ENCODE measurements around the gene UQCC3.
"Not testable (repeated sequence)": the region's sequence is repeated elsewhere in the genome, so short reads cannot be mapped to it uniquely, and the experiment has no call there.

Gene UQCC3

DNA sequence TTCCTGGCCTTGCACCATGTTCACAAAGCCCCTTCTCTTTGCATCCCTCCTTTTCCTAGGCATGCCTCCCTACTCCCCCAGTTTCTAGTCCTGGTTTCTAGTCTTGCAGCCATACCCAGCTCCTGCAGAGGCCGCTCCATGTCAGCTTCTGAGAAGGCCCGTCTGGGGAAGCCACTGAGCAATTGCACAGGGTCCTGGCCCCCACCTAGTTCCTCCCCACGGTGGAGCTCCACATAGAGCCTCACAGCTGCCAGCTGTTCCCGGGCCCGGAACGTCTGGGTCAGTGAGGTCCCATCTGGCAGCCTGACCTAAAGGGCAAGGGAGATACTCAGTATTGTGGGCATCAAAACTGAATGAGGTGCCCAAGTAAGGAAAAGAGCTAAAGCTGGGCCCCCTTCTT is 5.2 kb downstream of the UQCC3 start:
- Mint-ChIP-seq H3K27me3 (ENCODE audit: low read depth) (no peaks in the 10 kb centered on the region), H3K27ac (no peak overlapping the region), H3K4me3 (peak overlapping the region; percentile 67), H3K4me1 (ENCODE audit: low read depth) (peaks cover 44% of the 10 kb centered on the region), H3K9me3 (no peaks in the 10 kb centered on the region), H3K36me3 (ENCODE audit: low read depth) (peaks cover 39% of the 10 kb centered on the region)
- no peak for DNase-seq (ENCODE audit: low spot score)

DNA sequence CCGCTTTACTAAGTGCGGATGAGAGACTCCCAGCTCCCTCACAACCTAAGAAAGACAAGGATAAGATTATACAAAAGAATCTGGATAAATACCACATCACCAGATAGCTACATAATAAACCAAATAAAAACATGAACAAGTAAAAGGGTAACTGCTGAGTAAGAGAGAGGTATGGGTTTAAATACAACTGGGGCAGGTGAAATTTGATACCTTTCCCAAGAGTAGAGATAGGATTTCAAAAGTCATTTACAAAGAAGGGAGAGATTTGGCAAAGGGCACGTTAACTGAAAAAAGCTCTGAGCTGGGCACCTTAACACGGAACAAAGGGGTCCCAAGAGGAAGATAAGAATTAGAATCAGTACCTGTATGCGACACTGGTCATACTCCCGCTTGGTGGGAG is 5.7 kb downstream of the UQCC3 start:
- Mint-ChIP-seq H3K36me3 (ENCODE audit: low read depth) (peaks cover 36% of the 10 kb centered on the region), H3K9me3 (no peaks in the 10 kb centered on the region), H3K4me3 (peak overlapping the region; percentile 67), H3K27ac (peak overlapping the region; percentile 51), H3K27me3 (ENCODE audit: low read depth) (no peaks in the 10 kb centered on the region), H3K4me1 (ENCODE audit: low read depth) (peaks cover 44% of the 10 kb centered on the region)
- DNase-seq (ENCODE audit: low spot score) = no peak

GRCh38 chr11:62677714-62678113 is 6.2 kb downstream of the UQCC3 start:
- Mint-ChIP-seq H3K4me3 (peak overlapping the region; percentile 93), H3K36me3 (ENCODE audit: low read depth) (peaks cover 31% of the 10 kb centered on the region), H3K27ac (peak overlapping the region; percentile 92), H3K4me1 (ENCODE audit: low read depth) (peaks cover 41% of the 10 kb centered on the region), H3K27me3 (ENCODE audit: low read depth) (no peaks in the 10 kb centered on the region), H3K9me3 (no peaks in the 10 kb centered on the region)
- DNase-seq (ENCODE audit: low spot score) = no peak

- no peak for DNase-seq (ENCODE audit: low spot score)
- Mint-ChIP-seq H3K27me3 (ENCODE audit: low read depth) (no peaks in the 10 kb centered on the region), H3K27ac (peak overlapping the region; percentile 92), H3K36me3 (ENCODE audit: low read depth) (peaks cover 30% of the 10 kb centered on the region), H3K9me3 (no peaks in the 10 kb centered on the region), H3K4me1 (ENCODE audit: low read depth) (peaks cover 36% of the 10 kb centered on the region), H3K4me3 (peak overlapping the region; percentile 93)
These were observed 6.9 kb downstream of the UQCC3 start for GRCh38 chr11:62678433-62678769.

GRCh38 chr11:62678770-62679696 is 7.6 kb downstream of the UQCC3 start, which contains the start of gene UBXN1:
TSS of gene UBXN1 (minus strand) at chr11:62679073. CDS start at chr11:62678923, 150 bp downstream.
- Mint-ChIP-seq H3K27me3 (ENCODE audit: low read depth) (no peaks in the 10 kb centered on the region), H3K4me1 (ENCODE audit: low read depth) (peaks cover 34% of the 10 kb centered on the region)
- peak; percentile 86 for DNase-seq (ENCODE audit: low spot score)

DNA sequence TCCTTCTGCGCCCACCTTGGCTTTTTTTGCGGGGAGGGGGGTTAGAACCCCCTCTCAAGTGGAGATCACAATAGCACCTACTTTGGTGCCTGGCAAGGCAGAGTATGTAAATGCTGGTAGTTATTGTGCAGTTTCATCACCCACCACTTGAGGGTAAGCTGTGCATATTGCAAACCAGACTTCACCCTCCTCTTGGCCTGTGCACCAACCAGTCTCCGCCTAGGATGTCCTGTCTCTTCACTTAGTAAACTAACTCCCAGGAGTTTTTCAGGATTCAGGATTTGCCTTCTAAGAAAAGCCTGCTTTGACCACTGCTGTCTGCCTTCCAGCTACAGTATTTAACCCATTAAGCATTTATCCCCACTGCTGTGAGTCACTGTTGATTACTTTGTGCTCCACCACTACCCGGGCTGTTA is 9.4 kb downstream of the UQCC3 start:
- H3K36me3 Mint-ChIP-seq (ENCODE audit: low read depth) = peaks cover 20% of the 10 kb centered on the region
- H3K9me3 Mint-ChIP-seq = no peaks in the 10 kb centered on the region
- H3K4me3 Mint-ChIP-seq = peak overlapping the region; percentile 64
- H3K27me3 Mint-ChIP-seq (ENCODE audit: low read depth) = no peaks in the 10 kb centered on the region
- peak; percentile 32 for DNase-seq (ENCODE audit: low spot score)
- peak overlapping the region; percentile 80 for H3K27ac Mint-ChIP-seq
- H3K4me1 Mint-ChIP-seq (ENCODE audit: low read depth) = peaks cover 30% of the 10 kb centered on the region

More at GRCh38 chr11:62678770-62679696, 7.6 kb downstream of the UQCC3 start, which contains the start of gene UBXN1:
- no peaks in the 10 kb centered on the region for H3K9me3 Mint-ChIP-seq
- H3K36me3 Mint-ChIP-seq (ENCODE audit: low read depth) = peaks cover 27% of the 10 kb centered on the region
- peak within 1 kb of the TSS; percentile 92 for H3K27ac Mint-ChIP-seq
- peak within 1 kb of the TSS; percentile 93 for H3K4me3 Mint-ChIP-seq

GRCh38 chr11:62682518-62682917 is 11.0 kb downstream of the UQCC3 start:
- DNase-seq (ENCODE audit: low spot score) = no peak
- Mint-ChIP-seq H3K27me3 (ENCODE audit: low read depth) (peaks cover 5% of the 10 kb centered on the region), H3K36me3 (ENCODE audit: low read depth) (peaks cover 8% of the 10 kb centered on the region), H3K9me3 (no peaks in the 10 kb centered on the region), H3K4me3 (no peak overlapping the region), H3K27ac (no peak overlapping the region), H3K4me1 (ENCODE audit: low read depth) (peaks cover 18% of the 10 kb centered on the region)

DNA sequence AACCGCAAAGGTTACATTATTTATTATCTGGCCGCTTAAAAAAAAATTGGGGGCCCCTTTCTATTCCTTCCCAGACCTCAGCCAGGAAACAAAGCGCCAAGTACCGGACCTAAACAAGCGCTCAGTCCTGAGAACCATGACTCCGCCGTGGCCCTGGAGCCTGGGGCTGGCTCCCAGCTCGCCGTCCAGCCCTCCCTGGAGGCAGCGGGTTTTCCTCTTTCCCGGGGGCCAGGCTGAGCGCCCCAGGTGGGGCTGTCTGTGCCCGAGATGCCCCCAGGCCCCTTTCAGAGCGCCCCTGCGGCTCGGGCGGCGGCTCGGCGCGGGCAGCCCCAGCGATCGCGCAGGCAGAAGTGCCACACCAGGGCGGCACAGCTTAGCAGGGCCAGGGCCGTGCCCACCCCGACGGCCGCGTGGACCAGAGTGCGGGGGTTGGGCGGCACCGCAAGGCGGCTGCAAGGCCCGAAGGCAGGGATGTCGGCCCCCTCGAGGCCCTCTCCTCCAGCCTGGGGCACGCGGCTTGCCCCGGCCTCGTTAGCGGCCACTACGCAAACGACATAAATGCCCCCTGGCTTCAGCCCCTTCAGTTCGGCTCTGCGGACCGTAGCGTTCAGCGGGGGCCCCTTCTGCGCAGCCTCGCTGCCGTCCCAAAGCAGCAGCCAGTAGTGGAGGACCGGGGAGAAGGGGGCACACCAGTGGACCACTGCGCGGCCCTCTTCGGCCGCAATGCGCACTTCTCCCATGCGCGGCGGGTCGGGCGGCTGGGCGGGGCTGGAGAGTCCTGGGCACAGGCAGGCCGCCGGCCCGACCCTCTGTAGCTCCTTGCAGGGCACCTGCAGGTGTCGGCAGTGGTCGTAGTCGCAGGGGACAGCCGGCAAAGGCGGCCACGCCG is 16.3 kb downstream of the UQCC3 start:
- Mint-ChIP-seq H3K4me1 (ENCODE audit: low read depth) (no peaks in the 10 kb centered on the region), H3K4me3 (no peak overlapping the region), H3K36me3 (ENCODE audit: low read depth) (peaks cover 14% of the 10 kb centered on the region), H3K27me3 (ENCODE audit: low read depth) (peaks cover 9% of the 10 kb centered on the region), H3K9me3 (no peaks in the 10 kb centered on the region), H3K27ac (no peak overlapping the region)
- no peak for DNase-seq (ENCODE audit: low spot score)

DNA sequence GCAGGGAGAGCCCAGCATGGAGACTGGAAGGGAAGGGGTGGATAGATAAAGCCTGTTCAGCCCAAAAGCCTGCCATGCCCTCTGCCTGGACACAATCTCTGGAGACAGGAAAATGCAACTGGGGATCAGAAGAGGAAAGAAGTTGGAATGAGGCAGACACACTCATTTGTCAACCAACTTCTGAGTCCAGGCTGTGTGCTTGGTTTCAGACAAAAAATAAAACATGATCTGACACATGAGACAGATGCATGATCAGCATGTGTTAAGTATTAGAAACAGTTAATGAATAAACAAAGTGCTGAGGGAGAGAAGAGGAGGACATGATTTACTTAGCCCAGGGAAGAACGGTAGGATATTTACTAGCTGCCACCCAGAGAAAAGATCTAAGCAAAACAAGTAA is 17.0 kb downstream of the UQCC3 start:
- Mint-ChIP-seq H3K27ac (no peak overlapping the region), H3K36me3 (ENCODE audit: low read depth) (peaks cover 17% of the 10 kb centered on the region), H3K9me3 (no peaks in the 10 kb centered on the region), H3K4me3 (no peak overlapping the region), H3K4me1 (ENCODE audit: low read depth) (no peaks in the 10 kb centered on the region), H3K27me3 (ENCODE audit: low read depth) (peaks cover 9% of the 10 kb centered on the region)
- DNase-seq (ENCODE audit: low spot score) = no peak

DNA sequence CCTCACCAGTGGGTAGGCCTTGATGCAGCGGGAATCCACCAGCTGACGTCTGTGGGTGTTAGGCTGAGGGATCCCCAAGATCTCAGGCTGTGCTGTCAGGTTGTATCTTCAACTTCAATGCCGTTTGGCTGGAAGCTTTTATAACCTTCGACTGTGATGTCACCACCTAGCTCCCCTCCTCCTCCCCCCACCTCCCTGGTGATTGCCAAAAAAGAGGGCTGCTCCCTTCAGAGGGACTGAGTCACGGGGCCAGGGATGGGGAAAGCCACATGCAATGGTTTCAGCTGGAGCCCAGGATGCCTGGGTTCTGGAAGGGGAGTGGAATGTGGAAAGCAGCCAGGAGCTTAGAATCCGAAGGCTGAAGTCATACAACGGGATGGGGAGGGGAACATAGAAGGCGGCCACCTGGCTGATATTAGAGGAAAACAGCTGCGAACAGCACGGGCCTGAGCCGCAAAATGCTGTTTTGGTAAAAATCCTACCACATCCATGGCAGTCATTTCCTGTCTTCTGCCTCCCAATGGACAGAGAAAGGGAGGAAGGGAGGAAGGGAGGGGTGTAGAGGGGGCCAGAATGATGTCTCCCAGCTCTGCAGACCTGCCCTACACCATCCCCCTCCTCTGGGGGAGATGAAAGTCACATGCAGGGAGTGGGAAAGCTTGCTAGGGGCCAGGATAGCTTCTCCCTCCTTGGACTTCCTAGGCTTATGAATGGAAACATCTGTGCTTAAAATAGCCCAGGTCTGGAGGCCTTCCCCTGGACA is 18.1 kb downstream of the UQCC3 start, which contains the start of gene LRRN4CL:
LRRN4CL (minus strand) TSS at position 110 of the 763 bp plus-strand sequence. CDS start 1,022 bp downstream, outside the sequence.
- Mint-ChIP-seq H3K4me3 (no peak within 1 kb of the TSS), H3K9me3 (no peaks in the 10 kb centered on the region), H3K27me3 (ENCODE audit: low read depth) (peaks cover 9% of the 10 kb centered on the region), H3K36me3 (ENCODE audit: low read depth) (peaks cover 17% of the 10 kb centered on the region), H3K27ac (no peak within 1 kb of the TSS), H3K4me1 (ENCODE audit: low read depth) (peaks cover under 1% of the 10 kb centered on the region)
- no peak for DNase-seq (ENCODE audit: low spot score)

- peaks cover 16% of the 10 kb centered on the region for H3K36me3 Mint-ChIP-seq (ENCODE audit: low read depth)
- H3K27ac Mint-ChIP-seq; H3K4me1 Mint-ChIP-seq (ENCODE audit: low read depth); H3K9me3 Mint-ChIP-seq; H3K4me3 Mint-ChIP-seq; DNase-seq (ENCODE audit: low spot score); H3K27me3 Mint-ChIP-seq (ENCODE audit: low read depth): not testable (repeated sequence)
These were observed 22.2 kb downstream of the UQCC3 start for GRCh38 chr11:62693624-62694023.

DNA sequence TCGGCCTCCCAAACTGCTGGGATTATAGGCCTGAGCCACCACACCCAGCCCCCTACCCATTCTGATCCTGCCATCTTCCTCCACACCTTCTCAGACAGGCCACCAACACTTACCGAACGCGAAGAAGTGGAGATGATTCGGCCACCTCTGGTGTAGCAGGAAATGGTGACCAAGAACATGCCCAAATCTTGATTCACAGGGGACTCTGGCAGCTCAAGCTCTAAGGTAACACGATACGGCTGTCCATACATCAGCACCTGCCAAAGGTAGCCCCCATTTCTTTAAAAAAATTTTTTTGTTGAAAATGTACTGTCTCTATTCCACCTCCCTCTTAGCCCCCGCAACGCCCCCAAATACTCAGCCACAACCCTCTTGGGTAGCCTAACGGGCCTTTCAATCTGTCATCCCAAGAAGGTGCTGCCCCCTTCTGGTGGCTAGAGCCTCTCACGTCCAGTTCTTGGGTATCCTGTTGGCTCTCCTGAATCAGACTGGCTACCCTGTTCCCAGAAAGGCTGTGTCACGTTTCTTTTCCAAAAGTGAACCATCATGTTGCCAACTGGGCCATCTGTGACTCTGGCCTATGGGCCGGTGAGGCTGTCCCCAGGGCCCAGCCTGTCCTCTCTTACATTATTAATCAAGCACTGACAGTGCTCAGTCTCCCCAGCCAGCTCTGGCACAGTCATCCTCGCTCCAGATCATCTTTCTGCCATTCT is 23.1 kb downstream of the UQCC3 start:
- no peak overlapping the region for H3K4me3 Mint-ChIP-seq
- peaks cover 15% of the 10 kb centered on the region for H3K36me3 Mint-ChIP-seq (ENCODE audit: low read depth)
- peak overlapping the region; percentile 36 for H3K27ac Mint-ChIP-seq
- DNase-seq (ENCODE audit: low spot score) = peak; percentile 60
- no peaks in the 10 kb centered on the region for H3K27me3 Mint-ChIP-seq (ENCODE audit: low read depth)
- no peaks in the 10 kb centered on the region for H3K9me3 Mint-ChIP-seq
- H3K4me1 Mint-ChIP-seq (ENCODE audit: low read depth) = peaks cover 5% of the 10 kb centered on the region

DNA sequence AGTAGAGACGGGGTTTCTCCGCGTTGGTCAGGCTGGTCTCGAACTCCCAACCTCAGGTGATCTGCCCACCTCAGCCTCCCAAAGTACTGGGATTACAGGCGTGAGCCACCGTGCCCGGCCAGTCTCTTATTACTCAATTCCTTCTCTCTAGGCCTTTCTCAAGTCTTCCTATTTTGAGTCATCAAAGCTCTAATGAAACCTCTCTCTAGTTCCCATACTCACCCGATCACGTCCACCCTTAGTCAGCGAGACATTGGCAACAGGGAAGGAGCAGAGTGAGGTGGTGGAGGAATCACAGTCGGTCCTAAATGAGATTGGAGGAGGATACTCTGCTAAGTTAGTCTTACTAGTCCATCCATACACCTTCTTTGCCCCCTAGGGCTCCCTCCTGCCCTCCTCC is 30.8 kb downstream of the UQCC3 start:
- Mint-ChIP-seq H3K4me3 (no peak overlapping the region), H3K27ac (no peak overlapping the region), H3K27me3 (ENCODE audit: low read depth) (no peaks in the 10 kb centered on the region), H3K9me3 (no peaks in the 10 kb centered on the region), H3K4me1 (ENCODE audit: low read depth) (peaks cover 15% of the 10 kb centered on the region), H3K36me3 (ENCODE audit: low read depth) (peaks cover 14% of the 10 kb centered on the region)
- no peak for DNase-seq (ENCODE audit: low spot score)

Data from T-helper 2 cell treated with Interferon-gamma antibody and Interleukin-4, amounts not matched to agents 5 μg/mL and 100 μg/mL, for 36 hours (primary cell).